Heart left ventricle (tissue), 16 donors: Measurements from ENCODE around the gene NPR2. TPM values are rescaled to one million over a fixed set of nuclear protein-coding genes. Genes with fewer than 3 reads are reported as not detected.

Source experiments
- ATAC-seq, 4 donors: fragments of 200-7000 bp; cut with Tn5 transposase; one replicate each; pipeline ENCODE4 v1.9.1; 2020 to 2022; ENCODE audit warnings: moderate library complexity in 4 of 4, mild to moderate bottlenecking in 3 of 4, moderate number of reproducible peaks in 1 of 4
- DNase-seq, 5 donors: peaks; one replicate each; pipeline ENCODE4 v3.0.0-alpha.2; 2020
- H3K27ac ChIP-seq, 12 donors: fragments of 200-600 bp; sonication (generic) in 4 of 12; one replicate each; pipeline versions ENCODE4 v1.5.0 to v1.8.0; 2016 to 2022; ENCODE audit warnings: mild to moderate bottlenecking in 2 of 12
- H3K27me3 ChIP-seq, 9 donors: fragments of 200-600 bp; sonication (generic) in 2 of 9; one replicate each; pipeline versions ENCODE4 v1.5.1 to v1.8.0; 2016 to 2022; ENCODE audit warnings: mild to moderate bottlenecking in 3 of 9
- H3K36me3 ChIP-seq, 9 donors: fragments of 200-600 bp; sonication (generic) in 2 of 9; one replicate each; pipeline versions ENCODE4 v1.5.0 to v1.8.0; 2018 to 2022; ENCODE audit warnings: mild to moderate bottlenecking in 2 of 9
- H3K4me1 ChIP-seq, 12 donors: fragments of 200-600 bp; sonication (generic) in 4 of 12; one replicate each; pipeline versions ENCODE4 v1.5.0 to v1.8.0; 2016 to 2022; ENCODE audit warnings: mild to moderate bottlenecking in 3 of 12
- H3K4me3 ChIP-seq, 12 donors: fragments of 200-600 bp; sonication (generic) in 4 of 12; one replicate each; pipeline versions ENCODE4 v1.5.0 to v1.8.0; 2017 to 2022; ENCODE audit warnings: mild to moderate bottlenecking in 9 of 12, moderate library complexity in 4 of 12
- H3K9me3 ChIP-seq, 12 donors: fragments of 200-600 bp; sonication (generic) in 4 of 12; one replicate each; pipeline versions ENCODE4 v1.5.0 to v1.8.0; 2016 to 2022; ENCODE audit warnings: mild to moderate bottlenecking in 1 of 12
- POLR2A ChIP-seq, 2 donors: fragments of 450-650 bp; IDR thresholded peaks; one replicate each; pipeline ENCODE4 v1.6.1; 2017; ENCODE audit warnings: antibody characterized with exemption in 2 of 2, mild to moderate bottlenecking in 2 of 2, moderate library complexity in 2 of 2
- WGBS, 4 donors: extraction: QIAGEN DNeasy Blood & Tissue Kit in 2 of 4; methylation state at CpG; one replicate each; pipeline versions ENCODE4 v1.1.5 to v1.1.7; 2013 to 2018; 5-methylcytosine and 5-hydroxymethylcytosine counted together
- intact Hi-C, 10 donors: fragments of 100-400 bp; cut with DNase I; formaldehyde crosslinking; loops; one replicate each; pipeline versions ENCODE4 v1.11.1 to v1.14.2; 2022
- polyA plus RNA-seq, 2 donors: library from polyadenylated mRNA; stranded (reverse); fragments of 200-250 nt; gene quantifications; one replicate each; pipeline ENCODE4 v1.2.3, GENCODE V29; 2013
- total RNA-seq, 9 donors: library from RNA; depleted of rRNA in 2 of 9; stranded (reverse); fragments of >200 nt in 2 of 9; fragmentation: NEBNext Ultra II Directional in 3 of 9; extraction: Animal tissue kit (Norgen Biotek cat#: 25700) in 3 of 9; gene quantifications; one replicate each; pipeline versions ENCODE4 v1.1.0 to v1.2.4, GENCODE V29; 2016 to 2023
- TF ChIP-seq, protein P1 (sequence below), 12 donors: fragments of 200-600 bp; sonication (generic) in 4 of 12; IDR thresholded peaks; one replicate each; pipeline versions ENCODE4 v1.5.0 to v1.8.0; 2018 to 2022; ENCODE audit warnings: antibody characterized with exemption in 12 of 12, mild to moderate bottlenecking in 5 of 12
- donor health status: ischemic (EF 13 %, LVEDD 7.1; RV severe dilation, severe dysfunction).
- donor health status: healthy with polysubstance abuse.
- donor health status: DM: no; HTN: yes; CAD: no.
- donor health status: DM: no; HTN: no; CAD: no.
- donor health status: ischemic (EF 25% LVEDD 6.9; RV normal size, moderate dysfunction).
- donor health status: ischemic (EF 25% LVEDD 5.7; RV mildly dilated, moderate dysfunction).
- donor health status: healthy.
- donor health status: DM: yes; HTN: yes; CAD: no.
- donor health status: ischemic (EF 35%, LVEDD 5.7; RV mildly dilated, moderate dysfunction).
- donor health status: nonischemic (EF 11% LVEDD 7.7; RV severe dilation, severe dysfunction).
- donor health status: DM: yes; HTN: yes; CAD: no.
- donor health status: PGD.
- donor health status: ischemic (EF 29% LVEDD 5.4; RV normal size, mild dysfunction).
- donor health status: nonischemic (EF 23%, LVEDD 6.1; RV moderate dilation, normal function).

The NPR2 gene
- total and polyA plus RNA-seq, 11 donors, result 10.2 to 36.4 (median 22.9) TPM

DNA sequence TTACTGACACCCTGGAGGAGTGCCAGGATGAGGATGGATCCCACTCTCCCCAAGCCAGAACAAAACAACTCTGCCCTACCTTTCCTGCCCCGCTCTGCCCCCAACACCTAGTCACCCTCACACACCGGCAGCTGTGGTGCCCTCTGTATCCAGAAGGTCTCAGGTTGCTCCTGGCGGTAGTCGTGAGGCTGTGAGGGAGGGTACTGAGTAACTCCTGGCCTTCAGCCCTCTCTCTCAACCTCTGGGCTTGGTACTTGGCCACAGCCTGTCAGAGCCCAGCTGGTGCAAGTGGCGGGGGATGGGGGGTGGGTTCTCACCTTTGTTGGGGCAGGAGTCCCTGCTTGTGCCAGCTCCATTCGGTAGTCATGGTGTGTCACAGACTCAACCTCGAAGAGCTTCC is 18.7 kb downstream of the NPR2 start:
- peaks cover 0 to 49% (median 41%) of the 10 kb centered on the region in 9 donors for H3K36me3 ChIP-seq
- H3K4me1 ChIP-seq, result peaks cover 5 to 34% (median 29%) of the 10 kb centered on the region in 12 donors
- 92 to 96% (median 95%) methylated on average over 7 of the region's 7 CpGs for WGBS, 4 donors
- DNase-seq (no peak), ATAC-seq (no peak)
- H3K4me3 ChIP-seq, result no peak overlapping the region
- intact Hi-C loops, result loop anchor here in 2 of 10 donors (5.0 to 10.0 kb wide), 3 partner anchors 55 to 155 kb away; partner anchors contain the start of genes CCDC107 (in 2 of the 2), RMRP (in 2 of the 2), MSMP (in 1 of the 2) and SIT1 (in 1 of the 2)
- H3K27ac ChIP-seq, result no peak overlapping the region
- H3K27me3 ChIP-seq, result no peaks in the 10 kb centered on the region
- no peak for TF ChIP-seq POLR2A (IDR thresholded peaks at IDR 0.05)
- TF ChIP-seq, protein P1, sequence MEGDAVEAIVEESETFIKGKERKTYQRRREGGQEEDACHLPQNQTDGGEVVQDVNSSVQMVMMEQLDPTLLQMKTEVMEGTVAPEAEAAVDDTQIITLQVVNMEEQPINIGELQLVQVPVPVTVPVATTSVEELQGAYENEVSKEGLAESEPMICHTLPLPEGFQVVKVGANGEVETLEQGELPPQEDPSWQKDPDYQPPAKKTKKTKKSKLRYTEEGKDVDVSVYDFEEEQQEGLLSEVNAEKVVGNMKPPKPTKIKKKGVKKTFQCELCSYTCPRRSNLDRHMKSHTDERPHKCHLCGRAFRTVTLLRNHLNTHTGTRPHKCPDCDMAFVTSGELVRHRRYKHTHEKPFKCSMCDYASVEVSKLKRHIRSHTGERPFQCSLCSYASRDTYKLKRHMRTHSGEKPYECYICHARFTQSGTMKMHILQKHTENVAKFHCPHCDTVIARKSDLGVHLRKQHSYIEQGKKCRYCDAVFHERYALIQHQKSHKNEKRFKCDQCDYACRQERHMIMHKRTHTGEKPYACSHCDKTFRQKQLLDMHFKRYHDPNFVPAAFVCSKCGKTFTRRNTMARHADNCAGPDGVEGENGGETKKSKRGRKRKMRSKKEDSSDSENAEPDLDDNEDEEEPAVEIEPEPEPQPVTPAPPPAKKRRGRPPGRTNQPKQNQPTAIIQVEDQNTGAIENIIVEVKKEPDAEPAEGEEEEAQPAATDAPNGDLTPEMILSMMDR (IDR thresholded peaks at IDR 0.05), result no peak
- H3K9me3 ChIP-seq, result no peaks in the 10 kb centered on the region

DNA sequence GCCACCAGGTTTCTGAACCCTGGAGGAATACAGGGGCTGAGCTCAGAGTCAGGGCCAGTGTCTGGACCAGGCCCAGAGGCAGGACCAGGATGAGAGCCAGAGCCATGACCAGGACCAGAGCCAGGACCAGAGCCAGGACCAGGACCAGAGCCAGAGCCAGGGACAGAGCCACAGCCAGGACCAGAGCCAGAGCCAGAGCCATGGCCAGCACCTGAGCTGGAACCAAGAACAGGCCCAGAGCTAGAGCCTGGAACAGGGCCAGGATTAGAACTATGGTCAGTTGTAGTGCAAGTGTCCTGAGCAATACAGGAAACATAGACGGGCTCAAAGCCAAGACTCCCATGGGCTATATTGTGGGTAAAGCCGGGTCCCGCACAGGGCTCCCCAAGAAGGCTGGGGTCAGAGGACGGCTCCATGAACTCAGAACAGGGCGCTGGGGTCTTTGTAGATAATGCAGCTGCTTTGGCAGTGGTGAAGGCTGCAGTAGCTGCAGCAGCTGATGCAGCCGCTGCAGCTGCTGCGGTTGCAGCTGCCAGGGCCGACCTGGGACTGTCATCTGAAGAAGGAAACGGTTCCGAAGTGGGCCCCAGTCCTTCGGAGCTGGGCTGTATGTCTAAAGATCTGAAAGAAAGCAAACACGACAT is 20.1 kb downstream of the NPR2 start:
- no peaks in the 10 kb centered on the region for H3K27me3 ChIP-seq
- peak in 4 of 5 donors; percentile 38 to 64 (median 50) for DNase-seq
- WGBS, 4 donors, result 2 to 16% (median 10%) methylated on average over 7 to 12 of the region's 12 CpGs
- H3K4me1 ChIP-seq, result peaks cover 5 to 40% (median 29%) of the 10 kb centered on the region in 12 donors
- peak overlapping the region in 11 of 12 donors; percentile 63 to 100 (median 79) for H3K27ac ChIP-seq
- TF ChIP-seq, protein P1 (IDR thresholded peaks at IDR 0.05), result no peak
- TF ChIP-seq POLR2A (IDR thresholded peaks at IDR 0.05), result no peak
- ATAC-seq, result no peak
- peaks cover 0 to 36% (median 32%) of the 10 kb centered on the region in 9 donors for H3K36me3 ChIP-seq
- intact Hi-C loops, result loop anchor here in 2 of 10 donors (1.0 to 10.0 kb wide), 4 partner anchors 20 to 157 kb away; partner anchors contain the start of genes CCDC107 (in 2 of the 2), RMRP (in 2 of the 2), MSMP (in 1 of the 2) and NPR2 (in 1 of the 2)
- H3K9me3 ChIP-seq, result no peaks in the 10 kb centered on the region
- peak overlapping the region; percentile 25 to 72 (median 60) for H3K4me3 ChIP-seq

DNA sequence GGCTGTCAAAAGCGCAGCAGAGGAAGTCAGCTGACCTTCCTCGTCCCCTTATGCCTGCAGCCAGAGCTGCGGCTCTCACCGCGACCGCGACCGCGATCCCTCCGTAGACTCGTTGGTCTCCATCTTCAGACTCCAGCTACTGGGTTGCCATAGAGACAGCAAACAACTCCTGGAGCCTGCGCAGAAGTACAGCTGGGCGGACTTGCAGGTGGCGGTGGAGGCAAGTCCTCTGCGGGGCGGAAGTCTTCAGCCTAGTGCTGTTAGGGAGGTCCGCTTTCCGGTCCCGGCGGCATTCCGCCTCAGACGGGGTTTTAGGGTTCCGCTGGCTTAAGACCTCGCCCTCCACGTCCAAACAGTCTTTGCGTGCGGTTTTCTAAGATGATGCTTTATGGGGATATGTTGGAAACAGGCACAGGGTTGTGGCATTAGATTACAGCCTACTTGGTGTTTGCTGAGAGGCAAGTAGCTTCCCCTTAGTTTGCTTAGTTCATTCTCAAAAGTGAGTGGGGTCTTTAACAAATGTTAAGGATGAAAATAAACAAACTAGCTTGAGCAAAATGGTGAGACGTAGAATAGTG is 20.7 kb downstream of the NPR2 start, which contains the start of gene SPAG8:
SPAG8 (minus strand) TSS at position 238 of the 578 bp plus-strand sequence; CDS start at position 123, 115 bp downstream.
- ATAC-seq (peak; percentile 71 to 81 (median 77)), DNase-seq (peak; percentile 95 to 98 (median 95))
- 1 to 3% (median 2%) methylated on average over 19 to 28 of the region's 28 CpGs for WGBS, 4 donors
- peak within 1 kb of the TSS; percentile 25 to 72 (median 60) for H3K4me3 ChIP-seq
- peak within 1 kb of the TSS; percentile 16 to 100 (median 80) for H3K27ac ChIP-seq
- intact Hi-C loops, result loop anchor here in 2 of 10 donors (1.0 to 10.0 kb wide), 4 partner anchors 21 to 157 kb away; partner anchors contain the start of genes CCDC107 (in 2 of the 2), RMRP (in 2 of the 2), MSMP (in 1 of the 2) and NPR2 (in 1 of the 2)
- no peaks in the 10 kb centered on the region for H3K9me3 ChIP-seq
- TF ChIP-seq, protein P1 (IDR thresholded peaks at IDR 0.05), result peak in 1 of 12 donors; percentile 7
- peak in 1 of 2 donors; percentile 53 for TF ChIP-seq POLR2A (IDR thresholded peaks at IDR 0.05)
- H3K4me1 ChIP-seq, result peaks cover 5 to 40% (median 31%) of the 10 kb centered on the region in 12 donors
- no peaks in the 10 kb centered on the region for H3K27me3 ChIP-seq
- peaks cover 0 to 29% (median 28%) of the 10 kb centered on the region in 9 donors for H3K36me3 ChIP-seq
